HepG2 (cell line): Measurements from ENCODE around the gene TMBIM1. TPM values are rescaled to one million over a fixed set of nuclear protein-coding genes. Genes with fewer than 3 reads are reported as not detected.
A peak's percentile ranks its signal among the peaks of the same experiment; 100 is the strongest.

Experiments
- ATAD3A ChIP-seq: sonication (generic); formaldehyde crosslinking; IDR thresholded peaks from 2 replicates; pipeline ENCODE4 v1.4.0; 2020; ENCODE audit warnings: missing genetic modification reagents
- ATF5 ChIP-seq: sonication (generic); formaldehyde crosslinking; IDR thresholded peaks from 2 replicates; pipeline ENCODE4 v1.4.0; 2020; ENCODE audit warnings: mild to moderate bottlenecking, low read depth, missing genetic modification reagents
- CEBPG ChIP-seq: IDR thresholded peaks from 2 replicates; pipeline ENCODE4 v1.6.1; 2016
- CENPT ChIP-seq: sonication (generic); formaldehyde crosslinking; IDR thresholded peaks from 2 replicates; pipeline ENCODE4 v1.8.0; 2022; ENCODE audit warnings: low read depth, mild to moderate bottlenecking, moderate library complexity, missing genetic modification reagents
- DNMT1 ChIP-seq: sonication (generic); formaldehyde crosslinking; IDR thresholded peaks from 2 replicates; pipeline ENCODE4 v1.5.1; 2020; ENCODE audit warnings: mild to moderate bottlenecking, missing genetic modification reagents
- GPN1 ChIP-seq: sonication (generic); formaldehyde crosslinking; IDR thresholded peaks from 2 replicates; pipeline ENCODE4 v1.5.1; 2020; ENCODE audit warnings: missing genetic modification reagents, borderline replicate concordance
- GRHL1 ChIP-seq: sonication (generic); formaldehyde crosslinking; conservative IDR thresholded peaks from 2 replicates; pipeline ENCODE4 v1.8.0; 2022; ENCODE audit warnings: missing genetic modification reagents
- HDAC2 ChIP-seq: sonication (generic); formaldehyde crosslinking; IDR thresholded peaks from 2 replicates; pipeline ENCODE4 v1.4.0; 2020; ENCODE audit warnings: missing genetic modification reagents
- HDAC6 ChIP-seq: fragments of 200-600 bp; sonication (generic); IDR thresholded peaks from 2 replicates; pipeline ENCODE4 v1.7.0; 2017; ENCODE audit warnings: mild to moderate bottlenecking, antibody characterized with exemption, low read length, low read depth
- MTERF4 ChIP-seq: sonication (generic); formaldehyde crosslinking; IDR thresholded peaks from 2 replicates; pipeline ENCODE4 v1.8.0; 2023; ENCODE audit warnings: mild to moderate bottlenecking, missing genetic modification reagents
- NFE2L1 ChIP-seq: sonication (generic); formaldehyde crosslinking; IDR thresholded peaks from 2 replicates; pipeline ENCODE4 v1.4.0; 2020; ENCODE audit warnings: missing genetic modification reagents, mild to moderate bottlenecking, borderline replicate concordance
- NFYC ChIP-seq: IDR thresholded peaks from 2 replicates; pipeline ENCODE4 v1.6.1; 2016; ENCODE audit warnings: missing genetic modification reagents, missing compliant biosample characterization
- NRL ChIP-seq: sonication (generic); formaldehyde crosslinking; IDR thresholded peaks from 2 replicates; pipeline ENCODE4 v1.5.0; 2020; ENCODE audit warnings: missing genetic modification reagents, mild to moderate bottlenecking, moderate library complexity, borderline replicate concordance
- ONECUT2 ChIP-seq: sonication (generic); formaldehyde crosslinking; IDR thresholded peaks from 2 replicates; pipeline ENCODE4 v1.4.0; 2020; ENCODE audit warnings: missing genetic modification reagents
- PHF21A ChIP-seq: sonication (generic); formaldehyde crosslinking; IDR thresholded peaks from 2 replicates; pipeline ENCODE4 v1.5.0; 2020; ENCODE audit warnings: mild to moderate bottlenecking, missing genetic modification reagents
- POGK ChIP-seq: sonication (generic); formaldehyde crosslinking; conservative IDR thresholded peaks from 2 replicates; pipeline ENCODE4 v1.8.0; 2022; ENCODE audit warnings: mild to moderate bottlenecking, moderate library complexity, missing genetic modification reagents
- PPARG ChIP-seq: conservative IDR thresholded peaks from 2 replicates; pipeline ENCODE4 v1.6.1; 2016; ENCODE audit warnings: missing biosample characterization, missing genetic modification reagents
- SALL2 ChIP-seq: sonication (generic); formaldehyde crosslinking; IDR thresholded peaks from 2 replicates; pipeline ENCODE4 v1.8.1; 2023; ENCODE audit warnings: mild to moderate bottlenecking, missing genetic modification reagents, inconsistent platforms
- SNAPC5 ChIP-seq: sonication (generic); formaldehyde crosslinking; IDR thresholded peaks from 2 replicates; pipeline ENCODE4 v1.8.1; 2023; ENCODE audit warnings: mild to moderate bottlenecking, missing genetic modification reagents, borderline replicate concordance
- TOPORS ChIP-seq: sonication (generic); formaldehyde crosslinking; IDR thresholded peaks from 2 replicates; pipeline ENCODE4 v1.8.0; 2023; ENCODE audit warnings: mild to moderate bottlenecking, missing genetic modification reagents
- ZBTB1 ChIP-seq: sonication (generic); formaldehyde crosslinking; IDR thresholded peaks from 2 replicates; pipeline ENCODE4 v1.4.0; 2020; ENCODE audit warnings: missing genetic modification reagents, borderline replicate concordance
- ZFP62 ChIP-seq: sonication (generic); formaldehyde crosslinking; IDR thresholded peaks from 2 replicates; pipeline ENCODE4 v1.4.0; 2020; ENCODE audit warnings: missing genetic modification reagents
- ZFY ChIP-seq: sonication (generic); formaldehyde crosslinking; IDR thresholded peaks from 2 replicates; pipeline ENCODE4 v1.4.0; 2020; ENCODE audit warnings: missing genetic modification reagents
- ZNF570 ChIP-seq: sonication (generic); formaldehyde crosslinking; IDR thresholded peaks from 2 replicates; pipeline ENCODE4 v1.4.0; 2020; ENCODE audit warnings: mild to moderate bottlenecking, missing genetic modification reagents, borderline replicate concordance
- ZNF724P ChIP-seq: sonication (generic); formaldehyde crosslinking; IDR thresholded peaks from 2 replicates; pipeline ENCODE4 v1.8.0; 2022; ENCODE audit warnings: missing genetic modification reagents, borderline replicate concordance
- ZNF878 ChIP-seq: sonication (generic); formaldehyde crosslinking; IDR thresholded peaks from 2 replicates; pipeline ENCODE4 v1.8.1; 2023; ENCODE audit warnings: mild to moderate bottlenecking, missing genetic modification reagents, moderate library complexity
- ZNF883 ChIP-seq: sonication (generic); formaldehyde crosslinking; IDR thresholded peaks from 2 replicates; pipeline ENCODE4 v1.5.1; 2020; ENCODE audit warnings: mild to moderate bottlenecking, missing genetic modification reagents; ENCODE audit errors: not compliant biosample characterization
- polyA plus RNA-seq, 8 experiments: library from polyadenylated mRNA; depleted of rRNA in 3 of 8; stranded (reverse) in 7 of 8; unstranded in 1 of 8; fragments of >200 nt; fragmentation: Illumina TruSeq in 4 of 8; extraction: Trizol in 4 of 8; gene quantifications; 2 replicates each; pipeline versions ENCODE4 v1.2.1 to v1.2.3, GENCODE V29; 2011 to 2016; ENCODE audit warnings: low read depth in 4 of 8, missing spikeins in 1 of 8, mixed read lengths in 1 of 8; ENCODE audit not compliant: insufficient read depth in 1 of 8
- total RNA-seq, 5 experiments: library from RNA; depleted of rRNA; stranded (reverse); fragments of >200 nt; fragmentation: Illumina TruSeq; extraction: Trizol; gene quantifications; 2 replicates each; pipeline ENCODE4 v1.2.3, GENCODE V29; 2016; ENCODE audit warnings: low read depth in 1 of 5

Gene TMBIM1
- total and polyA plus RNA-seq, 2 of the 13 experiments (the other 11 are each of a cell fraction or from before 2014, with no cell fraction given): 127 to 139 TPM

GRCh38 chr2:218306184-218306920 lies 14.0 kb upstream of the TMBIM1 start (continued):
- no peak for TF ChIP-seq HDAC6
- no peak for TF ChIP-seq ATAD3A (CRISPR knock-in tag)
- TF ChIP-seq POGK: no peak
- no peak for TF ChIP-seq ZNF724P (CRISPR knock-in tag)
- no peak for TF ChIP-seq ZNF570 (CRISPR knock-in tag)
- TF ChIP-seq ZNF883 (CRISPR knock-in tag): no peak
- no peak for TF ChIP-seq SNAPC5 (CRISPR knock-in tag)
- TF ChIP-seq SALL2 (CRISPR knock-in tag): no peak
- peak; percentile 41; the same call in 1 of the 2 replicates for TF ChIP-seq PHF21A (CRISPR knock-in tag)
- TF ChIP-seq CEBPG (CRISPR knock-in tag): peak; percentile 85
- TF ChIP-seq HDAC2 (CRISPR knock-in tag): no peak
- no peak for TF ChIP-seq NFYC (CRISPR knock-in tag)
- TF ChIP-seq ZNF878 (CRISPR knock-in tag): no peak
- no peak for TF ChIP-seq ZBTB1 (CRISPR knock-in tag)
- TF ChIP-seq DNMT1 (CRISPR knock-in tag): no peak
- peak; percentile 82 for TF ChIP-seq ONECUT2 (CRISPR knock-in tag)
- TF ChIP-seq PPARG (CRISPR knock-in tag): peak; percentile 71; the same call in 1 of the 2 replicates
- no peak for TF ChIP-seq NFE2L1 (CRISPR knock-in tag)
- TF ChIP-seq ZFY (CRISPR knock-in tag): no peak
- no peak for TF ChIP-seq CENPT (CRISPR knock-in tag)
- TF ChIP-seq GRHL1 (CRISPR knock-in tag): no peak
- TF ChIP-seq ZFP62 (CRISPR knock-in tag): no peak
- no peak for TF ChIP-seq GPN1
- no peak for TF ChIP-seq ATF5 (CRISPR knock-in tag)
- TF ChIP-seq TOPORS (CRISPR knock-in tag): no peak
- no peak for TF ChIP-seq MTERF4 (CRISPR knock-in tag)
- no peak for TF ChIP-seq NRL (CRISPR knock-in tag)
